ENCODE data around the gene ITK.
A peak's percentile ranks its signal among the peaks of the same experiment; 100 is the strongest.

ITK gene

DNA sequence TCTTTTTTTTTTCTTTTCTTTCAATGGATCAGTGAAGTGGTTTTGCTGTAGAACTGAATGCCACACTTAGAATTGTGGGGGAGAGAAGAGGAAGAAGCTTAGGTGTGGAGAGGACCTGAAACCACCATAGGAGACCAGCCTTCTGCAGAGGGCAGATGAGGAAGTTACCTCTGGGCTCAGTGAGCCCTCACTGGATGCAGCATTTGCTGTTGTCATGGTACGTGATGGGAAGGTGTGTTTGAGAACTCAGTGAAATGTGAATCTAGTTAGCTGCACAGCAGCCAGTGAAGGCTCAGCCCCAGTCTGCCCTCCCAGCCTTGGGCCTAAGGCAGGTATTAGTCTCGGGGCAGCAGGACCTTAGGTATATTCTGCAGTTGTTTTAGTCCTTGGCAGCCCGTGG is 102.8 kb downstream of the ITK start:
- no peak overlapping the region for H3K9ac ChIP-seq (ENCODE audit: low read length in 2 of 2)
- H3K4me1 ChIP-seq (ENCODE audit: control insufficient read depth, insufficient read depth, low read length), result peaks cover 21% of the 10 kb centered on the region
- no peaks in the 10 kb centered on the region for H3K9me3 ChIP-seq (ENCODE audit: control insufficient read depth in 2 of 2, low read length in 2 of 2)
- no peak overlapping the region for H3K4me3 ChIP-seq (ENCODE audit: low read length in 2 of 2)
- no peaks in the 10 kb centered on the region for H3K27me3 ChIP-seq (ENCODE audit: control insufficient read depth in 1 of 2, insufficient read depth in 2 of 2, low read length in 2 of 2)
- no peak overlapping the region for H3K27ac ChIP-seq (ENCODE audit: low read length)
- H3K36me3 ChIP-seq (ENCODE audit: control insufficient read depth in 2 of 2, insufficient read depth in 2 of 2, low read length in 2 of 2), result peaks cover 0 to 3% of the 10 kb centered on the region in 2 donors

- Histone ChIP-seq H3K36me3 (ENCODE audit: control insufficient read depth in 2 of 2, insufficient read depth in 2 of 2, low read length in 2 of 2) (peaks cover 0 to 3% of the 10 kb centered on the region in 2 donors), H3K4me1 (ENCODE audit: control insufficient read depth, insufficient read depth, low read length) (peaks cover 21% of the 10 kb centered on the region), H3K4me3 (ENCODE audit: low read length in 2 of 2) (no peak overlapping the region), H3K9ac (ENCODE audit: low read length in 2 of 2) (no peak overlapping the region), H3K27me3 (ENCODE audit: control insufficient read depth in 1 of 2, insufficient read depth in 2 of 2, low read length in 2 of 2) (no peaks in the 10 kb centered on the region), H3K27ac (ENCODE audit: low read length) (no peak overlapping the region), H3K9me3 (ENCODE audit: control insufficient read depth in 2 of 2, low read length in 2 of 2) (no peaks in the 10 kb centered on the region)
Observed at GRCh38 chr5:157284458-157285212, 104.0 kb downstream of the ITK start.

- H3K4me3 ChIP-seq (ENCODE audit: low read length in 2 of 2), result no peak overlapping the region
- H3K27ac ChIP-seq (ENCODE audit: low read length), result peak overlapping the region; percentile 6
- H3K4me1 ChIP-seq (ENCODE audit: control insufficient read depth, insufficient read depth, low read length), result peaks cover 24% of the 10 kb centered on the region
- no peaks in the 10 kb centered on the region for H3K9me3 ChIP-seq (ENCODE audit: control insufficient read depth in 2 of 2, low read length in 2 of 2)
- peaks cover 0 to 3% of the 10 kb centered on the region in 2 donors for H3K36me3 ChIP-seq (ENCODE audit: control insufficient read depth in 2 of 2, insufficient read depth in 2 of 2, low read length in 2 of 2)
- H3K9ac ChIP-seq (ENCODE audit: low read length in 2 of 2), result no peak overlapping the region
- no peaks in the 10 kb centered on the region for H3K27me3 ChIP-seq (ENCODE audit: control insufficient read depth in 1 of 2, insufficient read depth in 2 of 2, low read length in 2 of 2)
Observed at GRCh38 chr5:157285310-157286035, 104.8 kb downstream of the ITK start.

DNA sequence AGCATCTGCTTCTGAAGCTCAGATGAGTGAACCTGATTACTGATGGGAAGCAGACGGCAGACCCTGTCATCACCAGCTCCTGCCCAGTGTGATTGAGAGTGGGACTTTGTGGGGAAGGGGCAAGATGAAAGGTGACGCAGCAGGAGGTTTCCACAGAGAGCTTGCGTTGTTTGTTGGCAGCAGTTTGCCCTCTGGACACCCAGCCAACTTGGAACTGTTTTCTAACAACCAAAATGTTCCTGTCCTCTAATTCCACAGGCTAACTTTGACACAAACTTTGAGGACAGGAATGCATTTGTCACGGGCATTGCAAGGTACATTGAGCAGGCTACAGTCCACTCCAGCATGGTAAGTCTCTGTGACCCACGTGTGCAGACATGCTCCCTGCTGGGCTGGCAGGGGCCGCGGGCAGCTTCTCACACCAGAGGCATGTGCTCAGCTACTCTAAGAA is 106.1 kb downstream of the ITK start:
- Histone ChIP-seq H3K27ac (ENCODE audit: low read length) (peak overlapping the region; percentile 31), H3K4me1 (ENCODE audit: control insufficient read depth, insufficient read depth, low read length) (peaks cover 30% of the 10 kb centered on the region), H3K9me3 (ENCODE audit: control insufficient read depth in 2 of 2, low read length in 2 of 2) (no peaks in the 10 kb centered on the region), H3K36me3 (ENCODE audit: control insufficient read depth in 2 of 2, insufficient read depth in 2 of 2, low read length in 2 of 2) (peaks cover 0 to 5% of the 10 kb centered on the region in 2 donors), H3K4me3 (ENCODE audit: low read length in 2 of 2) (peak overlapping the region in 1 of 2 donors; percentile 44), H3K27me3 (ENCODE audit: control insufficient read depth in 1 of 2, insufficient read depth in 2 of 2, low read length in 2 of 2) (no peaks in the 10 kb centered on the region), H3K9ac (ENCODE audit: low read length in 2 of 2) (peak overlapping the region in 1 of 2 donors; percentile 21)

GRCh38 chr5:157288405-157289163 is 107.9 kb downstream of the ITK start:
- Histone ChIP-seq H3K9ac (ENCODE audit: low read length in 2 of 2) (no peak overlapping the region), H3K36me3 (ENCODE audit: control insufficient read depth in 2 of 2, insufficient read depth in 2 of 2, low read length in 2 of 2) (peaks cover 0 to 5% of the 10 kb centered on the region in 2 donors), H3K4me3 (ENCODE audit: low read length in 2 of 2) (no peak overlapping the region), H3K27me3 (ENCODE audit: control insufficient read depth in 1 of 2, insufficient read depth in 2 of 2, low read length in 2 of 2) (no peaks in the 10 kb centered on the region), H3K9me3 (ENCODE audit: control insufficient read depth in 2 of 2, low read length in 2 of 2) (no peaks in the 10 kb centered on the region), H3K27ac (ENCODE audit: low read length) (no peak overlapping the region), H3K4me1 (ENCODE audit: control insufficient read depth, insufficient read depth, low read length) (peaks cover 27% of the 10 kb centered on the region)

DNA sequence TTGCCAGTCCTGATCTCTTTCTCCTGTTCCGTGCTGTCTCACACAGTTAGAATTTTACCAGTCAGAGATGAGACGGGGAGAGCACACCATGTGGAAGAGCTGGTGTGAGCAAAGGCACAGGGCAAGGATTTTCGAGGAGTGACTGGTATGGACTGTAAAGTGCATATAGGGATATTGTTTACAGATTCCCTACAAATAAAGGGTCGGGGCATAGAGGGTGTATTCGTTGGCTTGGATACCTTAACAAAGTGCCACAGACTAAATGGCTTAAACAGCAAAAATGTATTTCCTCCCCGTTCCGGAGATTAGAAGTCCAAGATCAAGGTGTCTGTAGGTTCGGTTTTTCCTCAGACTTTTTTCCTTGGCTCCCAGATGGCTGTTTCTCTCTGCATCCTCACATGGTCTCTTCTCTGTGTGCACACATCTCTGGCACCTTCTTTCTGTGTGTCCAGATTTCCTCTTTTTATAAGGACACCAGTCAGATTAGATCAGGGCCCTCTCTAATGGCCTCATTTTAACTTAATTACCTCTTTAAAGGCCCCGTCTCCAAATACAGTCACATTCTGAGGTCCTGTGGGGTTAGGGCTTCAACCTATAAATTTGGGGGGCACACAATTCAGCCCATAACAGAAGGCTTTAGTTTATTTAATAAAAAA is 108.7 kb downstream of the ITK start:
- H3K4me1 ChIP-seq (ENCODE audit: control insufficient read depth, insufficient read depth, low read length), result peaks cover 23% of the 10 kb centered on the region
- no peaks in the 10 kb centered on the region for H3K27me3 ChIP-seq (ENCODE audit: control insufficient read depth in 1 of 2, insufficient read depth in 2 of 2, low read length in 2 of 2)
- H3K4me3 ChIP-seq (ENCODE audit: low read length in 2 of 2), result no peak overlapping the region
- no peak overlapping the region for H3K9ac ChIP-seq (ENCODE audit: low read length in 2 of 2)
- no peak overlapping the region for H3K27ac ChIP-seq (ENCODE audit: low read length)
- H3K9me3 ChIP-seq (ENCODE audit: control insufficient read depth in 2 of 2, low read length in 2 of 2), result no peaks in the 10 kb centered on the region
- peaks cover 0 to 5% of the 10 kb centered on the region in 2 donors for H3K36me3 ChIP-seq (ENCODE audit: control insufficient read depth in 2 of 2, insufficient read depth in 2 of 2, low read length in 2 of 2)

DNA sequence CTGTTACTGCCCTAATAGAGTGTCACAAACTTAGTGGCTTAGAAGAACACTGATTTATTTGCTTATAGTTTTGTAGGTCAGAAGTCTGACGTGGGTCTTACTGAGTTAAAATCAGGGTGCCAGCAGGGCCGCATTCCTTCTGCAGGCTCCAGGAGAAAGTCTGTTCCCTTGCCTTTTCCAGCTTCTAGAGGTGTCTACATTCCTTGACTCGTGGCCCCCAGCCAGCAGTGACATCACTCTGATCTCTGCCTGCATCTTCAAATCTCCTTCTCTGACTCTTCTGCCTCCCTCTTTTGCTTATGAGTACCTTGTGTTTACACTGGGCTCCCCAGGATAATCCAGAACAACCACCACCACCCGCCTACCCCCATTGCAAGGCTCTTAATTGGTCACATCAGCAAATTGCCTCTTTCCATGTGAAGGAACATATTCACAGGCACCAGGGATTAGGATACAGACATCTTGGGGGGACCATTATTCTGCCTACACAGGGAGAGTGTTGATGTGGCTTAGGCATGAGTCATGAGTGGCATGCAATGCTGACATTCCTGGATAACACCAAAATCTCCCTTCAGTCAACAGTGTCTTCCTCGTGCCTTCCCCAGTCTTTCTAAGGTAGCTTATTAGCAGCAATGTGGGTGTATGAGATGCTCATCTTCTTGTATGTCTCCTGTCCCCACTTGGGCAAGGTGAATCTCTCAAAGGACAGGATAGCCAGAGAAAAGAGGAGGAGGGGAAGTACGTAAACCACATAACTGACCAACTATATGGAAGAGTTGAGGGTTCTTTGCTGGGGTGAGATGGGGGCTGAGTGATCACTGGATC is 109.7 kb downstream of the ITK start:
- Histone ChIP-seq H3K27me3 (ENCODE audit: control insufficient read depth in 1 of 2, insufficient read depth in 2 of 2, low read length in 2 of 2) (no peaks in the 10 kb centered on the region), H3K4me3 (ENCODE audit: low read length in 2 of 2) (no peak overlapping the region), H3K27ac (ENCODE audit: low read length) (no peak overlapping the region), H3K4me1 (ENCODE audit: control insufficient read depth, insufficient read depth, low read length) (peaks cover 20% of the 10 kb centered on the region), H3K36me3 (ENCODE audit: control insufficient read depth in 2 of 2, insufficient read depth in 2 of 2, low read length in 2 of 2) (peaks cover 0 to 5% of the 10 kb centered on the region in 2 donors), H3K9ac (ENCODE audit: low read length in 2 of 2) (no peak overlapping the region), H3K9me3 (ENCODE audit: control insufficient read depth in 2 of 2, low read length in 2 of 2) (no peaks in the 10 kb centered on the region)

DNA sequence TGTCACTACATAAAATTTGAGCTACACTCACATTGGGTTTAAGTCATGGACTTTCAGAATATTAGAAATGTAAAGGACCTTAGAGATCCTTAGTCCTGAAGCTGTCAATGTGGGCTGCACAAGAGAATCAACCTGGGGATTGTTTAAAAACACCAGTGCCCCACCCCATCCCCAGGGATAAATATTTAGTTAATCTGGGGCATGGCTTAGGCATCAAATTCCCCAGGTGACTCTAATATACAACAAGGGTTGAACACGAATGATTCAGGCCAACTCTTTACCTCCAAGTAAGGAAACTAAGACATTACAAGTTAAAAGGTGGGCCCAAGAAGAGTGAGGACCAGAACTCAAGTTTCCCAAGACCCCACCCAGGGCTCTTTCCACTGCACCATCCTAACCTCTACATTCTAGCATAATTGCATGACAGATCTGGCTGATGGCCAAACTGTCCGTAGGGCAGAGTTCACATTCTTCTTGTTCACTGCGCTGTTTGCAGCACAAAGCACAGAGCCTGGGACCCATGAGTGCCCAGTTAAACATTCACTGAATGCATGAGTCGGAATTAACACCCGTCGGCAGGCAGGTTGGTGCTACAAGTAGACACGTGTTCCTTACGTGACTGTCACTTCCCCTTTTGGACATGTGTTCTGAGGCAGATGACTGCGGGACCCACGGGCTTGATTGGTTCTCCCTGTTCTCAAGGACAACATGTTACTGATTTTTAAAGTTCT is 110.5 kb downstream of the ITK start:
- Histone ChIP-seq H3K9ac (ENCODE audit: low read length in 2 of 2) (no peak overlapping the region), H3K27me3 (ENCODE audit: control insufficient read depth in 1 of 2, insufficient read depth in 2 of 2, low read length in 2 of 2) (no peaks in the 10 kb centered on the region), H3K4me3 (ENCODE audit: low read length in 2 of 2) (no peak overlapping the region), H3K9me3 (ENCODE audit: control insufficient read depth in 2 of 2, low read length in 2 of 2) (no peaks in the 10 kb centered on the region), H3K27ac (ENCODE audit: low read length) (no peak overlapping the region), H3K4me1 (ENCODE audit: control insufficient read depth, insufficient read depth, low read length) (peaks cover 16% of the 10 kb centered on the region), H3K36me3 (ENCODE audit: control insufficient read depth in 2 of 2, insufficient read depth in 2 of 2, low read length in 2 of 2) (peaks cover 0 to 5% of the 10 kb centered on the region in 2 donors)

DNA sequence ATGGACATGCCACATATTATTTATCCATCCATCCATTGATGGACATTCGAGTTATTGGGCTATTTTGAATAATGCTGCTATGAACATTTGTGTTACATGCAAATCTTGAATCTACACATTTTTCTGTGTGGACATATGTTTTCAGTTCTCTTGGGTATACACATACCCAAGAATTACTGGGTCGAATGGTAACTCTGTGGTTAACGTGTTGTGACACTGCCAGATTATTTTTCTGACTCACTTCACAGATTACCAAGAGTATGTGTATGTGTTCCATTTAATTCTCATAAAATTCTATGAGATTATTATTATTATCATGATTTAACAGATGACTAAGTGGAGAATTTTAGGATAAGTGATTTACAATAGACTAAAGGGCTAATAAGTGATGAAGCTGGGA is 112.0 kb downstream of the ITK start:
- Histone ChIP-seq H3K4me3 (ENCODE audit: low read length in 2 of 2) (no peak overlapping the region), H3K9me3 (ENCODE audit: control insufficient read depth in 2 of 2, low read length in 2 of 2) (no peaks in the 10 kb centered on the region), H3K4me1 (ENCODE audit: control insufficient read depth, insufficient read depth, low read length) (peaks cover 9% of the 10 kb centered on the region), H3K9ac (ENCODE audit: low read length in 2 of 2) (no peak overlapping the region), H3K27ac (ENCODE audit: low read length) (no peak overlapping the region), H3K36me3 (ENCODE audit: control insufficient read depth in 2 of 2, insufficient read depth in 2 of 2, low read length in 2 of 2) (peaks cover 6 to 7% of the 10 kb centered on the region in 2 donors), H3K27me3 (ENCODE audit: control insufficient read depth in 1 of 2, insufficient read depth in 2 of 2, low read length in 2 of 2) (no peaks in the 10 kb centered on the region)
